ENCODE results near the gene BEND5.

Gene BEND5

GRCh38 chr1:48718116-48718630 is 58.5 kb downstream of the BEND5 start:
- DNase-seq = no peak

GRCh38 chr1:48717082-48717481 is 59.6 kb downstream of the BEND5 start:
- no peak for DNase-seq

DNA sequence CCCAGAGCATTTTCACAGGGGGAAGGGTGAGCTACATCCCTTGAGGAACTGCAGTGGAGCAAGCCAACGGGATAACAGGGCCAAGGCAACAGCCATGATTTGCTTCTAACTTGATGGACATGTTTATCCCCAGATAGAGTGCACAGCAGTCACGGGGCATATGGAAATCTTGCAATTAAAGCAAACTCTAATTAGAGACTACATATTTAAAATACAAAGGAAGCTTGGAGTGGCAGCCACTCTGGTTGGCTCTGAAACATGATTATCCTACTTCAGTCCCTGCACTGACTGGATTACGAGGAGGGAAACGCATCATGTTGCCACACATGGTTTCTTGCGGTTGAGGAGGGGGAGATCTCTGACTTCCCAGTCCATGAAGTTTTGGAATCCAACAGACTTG is 60.8 kb downstream of the BEND5 start:
- DNase-seq = no peak

GRCh38 chr1:48710915-48711314 is 65.8 kb downstream of the BEND5 start:
- no peak for DNase-seq

DNA sequence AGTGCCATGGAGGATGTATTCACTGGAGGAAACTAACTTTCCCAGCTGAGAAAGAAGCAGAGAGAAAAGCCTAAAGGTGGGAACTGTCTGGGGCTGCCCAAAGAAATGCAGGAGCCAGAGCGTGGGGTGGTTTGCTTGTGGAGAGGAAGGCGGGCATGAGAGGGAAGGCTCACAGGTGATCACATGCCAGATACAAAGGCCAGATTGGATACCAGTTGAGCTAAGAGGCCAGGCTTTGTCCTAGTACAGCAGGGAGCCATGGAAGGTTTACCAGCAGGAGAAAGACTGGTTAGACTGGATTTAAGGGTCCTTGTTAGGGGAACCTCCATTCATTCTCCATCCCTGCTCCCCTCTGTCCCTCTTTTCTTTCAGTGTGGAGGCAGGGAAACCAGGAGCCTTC is 66.4 kb downstream of the BEND5 start:
- DNase-seq = no peak

- no peak for DNase-seq
Observed at GRCh38 chr1:48704736-48705135, 72.0 kb downstream of the BEND5 start.

DNA sequence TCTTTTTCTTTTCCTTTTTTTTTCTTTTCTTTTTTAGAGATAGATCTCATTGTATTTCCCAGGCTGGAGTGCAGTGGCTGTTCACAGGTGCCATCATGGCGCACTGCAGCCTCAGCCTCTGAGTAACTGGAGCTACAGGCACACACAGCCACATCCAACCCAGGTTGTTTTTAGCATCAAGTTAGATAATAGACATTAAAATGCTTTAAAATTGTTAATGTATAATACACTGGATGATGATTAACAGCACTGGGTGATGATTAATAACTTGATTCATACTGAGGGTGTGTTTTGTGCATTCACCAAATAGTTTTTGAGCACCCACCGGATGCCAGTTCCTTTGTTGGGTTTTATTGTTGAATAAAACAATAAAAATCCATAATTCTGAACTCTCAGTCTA is 75.2 kb downstream of the BEND5 start:
- DNase-seq = no peak

GRCh38 chr1:48697066-48697707 is 79.5 kb downstream of the BEND5 start:
- peak; percentile 54 for DNase-seq

DNA sequence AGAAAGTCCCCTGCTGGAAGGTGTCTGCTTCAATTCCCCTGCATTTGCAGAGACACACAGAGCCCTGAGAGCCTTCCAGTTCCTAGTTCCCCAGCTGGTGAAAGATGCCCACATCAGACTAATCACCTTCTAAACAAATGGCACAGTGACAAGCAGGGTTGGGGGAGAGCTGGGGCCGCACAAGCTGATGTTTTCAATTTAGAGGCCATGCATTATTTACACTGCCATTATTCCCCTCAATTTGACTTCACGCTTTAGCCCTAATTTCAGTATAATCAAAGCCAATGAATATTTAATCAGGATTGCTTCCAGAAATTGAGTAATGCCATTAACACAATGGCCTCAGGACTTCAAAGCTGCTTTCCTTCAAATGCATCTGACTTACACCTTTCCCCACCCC is 81.5 kb downstream of the BEND5 start:
- DNase-seq = no peak

- DNase-seq = no peak
Observed at GRCh38 chr1:48693674-48694320, 82.9 kb downstream of the BEND5 start.

DNA sequence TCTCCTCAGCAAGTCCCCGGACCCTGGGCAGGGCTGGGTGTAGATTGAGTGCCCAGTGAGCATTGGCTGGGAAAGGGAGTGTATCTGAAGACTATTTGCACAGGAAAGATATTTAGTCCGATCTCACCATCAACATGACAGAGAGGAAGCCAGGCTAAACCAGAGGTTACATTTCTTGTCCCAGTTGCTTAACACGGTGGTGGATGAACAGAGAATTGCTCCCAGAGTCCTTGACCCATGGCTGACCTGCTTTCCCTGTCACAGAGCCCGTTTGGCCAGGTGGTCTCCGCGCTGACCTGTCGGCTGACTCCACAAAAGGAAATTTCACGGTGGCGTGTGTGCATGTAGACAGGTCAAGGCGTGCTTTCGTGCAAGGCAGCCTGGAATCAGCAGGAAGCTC is 83.5 kb downstream of the BEND5 start:
- DNase-seq = no peak

GRCh38 chr1:48692235-48692634 is 84.5 kb downstream of the BEND5 start:
- DNase-seq = no peak

GRCh38 chr1:48691429-48692001 is 85.2 kb downstream of the BEND5 start:
- peak; percentile 18 for DNase-seq

DNA sequence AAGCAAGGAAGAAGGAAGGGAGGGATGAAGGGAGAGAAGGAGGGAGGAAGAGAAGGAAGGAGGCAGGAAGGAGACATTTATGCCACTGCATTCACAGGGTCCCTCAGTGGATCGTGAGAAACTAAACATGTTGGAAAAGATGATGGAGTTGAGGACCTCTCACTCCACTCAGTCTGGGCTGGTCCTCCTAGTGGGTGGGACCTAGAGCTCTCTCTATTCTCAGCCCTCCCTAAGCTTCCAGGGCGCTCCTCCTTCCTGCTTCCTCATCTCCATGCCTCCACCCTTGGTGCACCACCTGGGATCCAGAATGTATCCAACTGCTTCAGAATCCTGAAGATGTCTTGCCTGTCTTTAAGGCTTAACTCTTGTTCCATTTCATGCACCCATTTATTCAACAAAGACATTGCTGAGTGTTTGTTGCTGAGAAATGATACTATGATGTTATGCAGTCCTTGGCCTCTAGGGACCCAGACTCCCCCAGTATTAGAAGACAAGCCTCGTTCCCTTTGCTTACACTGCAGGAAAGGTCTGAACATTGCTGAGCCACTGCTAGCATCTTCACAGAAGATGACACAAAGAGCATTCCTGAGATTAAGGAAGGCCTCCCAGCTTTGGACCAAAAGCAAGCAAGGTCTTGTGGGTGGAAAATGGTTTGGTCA is 88.5 kb downstream of the BEND5 start:
- DNase-seq = peak; percentile 4

DNA sequence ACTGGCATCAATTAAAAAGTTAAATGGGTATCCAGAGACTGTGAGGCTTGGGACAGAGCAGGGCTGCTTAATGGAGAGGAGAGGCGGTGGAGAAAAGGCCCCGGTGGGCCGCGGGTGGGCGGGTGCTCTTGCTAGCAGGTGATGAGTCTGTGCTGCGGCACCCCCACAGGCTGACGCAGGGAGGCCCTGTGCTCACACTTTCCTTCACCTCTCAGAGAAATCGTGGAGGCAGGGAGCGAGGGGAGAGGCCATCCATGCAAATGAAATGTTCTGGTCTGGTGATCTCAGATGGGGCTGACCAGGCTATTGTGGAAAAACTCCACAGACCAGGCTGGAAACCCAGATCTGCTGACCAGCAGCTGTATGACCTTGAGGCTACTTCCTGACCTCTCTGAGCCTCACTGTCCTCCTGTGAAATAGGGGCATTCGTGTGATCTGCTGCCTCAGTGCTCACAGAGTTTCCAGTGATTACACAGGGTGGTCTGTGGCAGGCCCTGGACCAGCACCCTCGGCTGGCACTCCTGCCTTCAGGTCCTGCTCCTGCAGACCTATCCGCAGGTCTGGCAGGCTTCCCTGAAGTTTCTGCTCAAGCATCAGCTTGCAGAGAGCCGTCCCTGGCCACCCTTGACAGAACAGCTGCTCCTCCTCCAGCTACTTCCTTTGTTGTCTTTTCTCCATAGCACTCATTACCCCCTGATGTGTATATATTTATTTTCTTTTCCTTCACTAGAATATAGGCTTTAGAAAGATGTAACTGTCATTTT is 89.2 kb downstream of the BEND5 start:
- DNase-seq = no peak

DNA sequence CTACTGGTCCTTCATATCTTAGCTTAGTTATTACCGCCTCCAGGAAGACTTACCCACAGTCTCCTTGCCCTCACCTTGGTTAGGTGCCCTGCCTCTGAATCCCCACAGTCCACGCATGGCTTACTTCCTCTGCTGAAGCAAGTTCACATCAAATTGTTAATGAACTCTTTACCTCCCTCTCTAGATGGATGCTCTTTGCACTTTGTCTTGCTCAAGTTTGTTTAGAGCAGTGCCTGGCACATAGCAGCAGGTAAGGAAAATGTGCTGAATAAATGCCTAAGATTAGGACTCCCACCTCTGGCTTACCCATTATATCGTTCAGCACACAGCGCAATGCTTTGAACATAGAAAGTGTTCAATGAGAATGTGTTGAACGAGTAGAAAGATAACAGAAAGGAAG is 90.5 kb downstream of the BEND5 start:
- no peak for DNase-seq

DNA sequence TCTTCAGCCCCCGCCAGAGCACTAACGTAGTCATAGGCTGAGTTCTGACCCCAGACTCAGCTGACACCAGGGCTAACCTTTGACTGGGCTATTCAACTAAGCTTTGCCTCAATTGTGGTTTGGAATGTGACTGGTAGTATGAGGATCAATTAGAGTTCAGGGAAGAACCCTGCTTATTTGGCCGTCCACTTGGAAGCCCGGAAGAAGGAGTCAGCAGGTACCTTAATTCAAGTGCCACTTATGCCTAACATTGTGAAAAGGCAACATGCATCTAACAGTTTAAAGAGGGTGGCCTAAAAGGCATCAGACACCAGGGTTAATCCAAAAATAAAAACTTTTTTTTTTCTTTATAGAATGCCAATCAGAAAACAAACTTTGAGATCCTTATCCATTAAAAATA is 92.3 kb downstream of the BEND5 start:
- no peak for DNase-seq

- DNase-seq = no peak
Observed at GRCh38 chr1:48683839-48684238, 92.9 kb downstream of the BEND5 start.

- no peak for DNase-seq
Observed at GRCh38 chr1:48681476-48682305, 95.0 kb downstream of the BEND5 start.

- no peak for DNase-seq
Observed at GRCh38 chr1:48680411-48681035, 96.2 kb downstream of the BEND5 start.

- no peak for DNase-seq
Observed at GRCh38 chr1:48679859-48680258, 96.8 kb downstream of the BEND5 start.

Measured in activated CD4-positive, alpha-beta T cell treated with anti-CD3 and anti-CD28 coated beads, Interleukin-10, Interleukin-2, amounts not matched to agents 100 ng/mL and 50 ng/mL, durations not matched to agents 16 hours and 8 hours (primary cell).